Measurements from ENCODE around the gene CA7.

- TF ChIP-seq CTCF (IDR thresholded peaks at IDR 0.05) (no peak), POLR2A (IDR thresholded peaks at IDR 0.05) (no peak)
These were observed 34.4 kb upstream of the CA7 start for GRCh38 chr16:66809765-66810164.

Data from uterus (tissue), 2 donors.